Gastrocnemius medialis (tissue), 4 donors: ENCODE data around the gene ARHGAP15. TPM values are rescaled to one million over a fixed set of nuclear protein-coding genes. Genes with fewer than 3 reads are reported as not detected.

ENCODE experiments used
- ATAC-seq, 2 donors: fragments of 150-250 bp; one replicate each; pipeline ENCODE4 v1.9.1; 2016
- DNase-seq, 2 donors: peaks; one replicate each; pipeline ENCODE4 v3.0.0-alpha.2; 2019
- H3K27ac ChIP-seq, 4 donors: fragments of 200-600 bp; sonication (generic); 1 replicate in 1 of 4; 2 replicates in 3 of 4; pipeline ENCODE4 v1.5.1; 2016 to 2018; ENCODE audit warnings: mild to moderate bottlenecking in 2 of 4, moderate library complexity in 1 of 4
- H3K27me3 ChIP-seq, 3 donors: fragments of 200-600 bp; sonication (generic) in 2 of 3; 1 replicate in 1 of 3; 2 replicates in 2 of 3; pipeline versions ENCODE4 v1.5.1 to v1.6.0; 2016 to 2019; ENCODE audit warnings: mild to moderate bottlenecking in 1 of 3, moderate library complexity in 1 of 3
- H3K36me3 ChIP-seq, 2 donors: fragments of 200-600 bp; sonication (generic) in 1 of 2; one replicate each; pipeline ENCODE4 v1.5.1; 2017 to 2018
- H3K4me1 ChIP-seq, 2 donors: fragments of 200-600 bp; sonication (generic) in 1 of 2; one replicate each; pipeline ENCODE4 v1.5.1; 2016 to 2017; ENCODE audit warnings: mild to moderate bottlenecking in 2 of 2
- H3K4me3 ChIP-seq, 4 donors: fragments of 200-600 bp; sonication (generic) in 3 of 4; 1 replicate in 1 of 4; 2 replicates in 3 of 4; pipeline ENCODE4 v1.5.1; 2016 to 2019; ENCODE audit warnings: mild to moderate bottlenecking in 2 of 4
- H3K9me3 ChIP-seq, 3 donors: fragments of 200-600 bp; sonication (generic) in 2 of 3; 1 replicate in 1 of 3; 2 replicates in 2 of 3; pipeline ENCODE4 v1.5.1; 2016 to 2019
- POLR2A ChIP-seq, 2 donors: fragments of 450-650 bp; IDR thresholded peaks; one replicate each; pipeline ENCODE4 v1.6.1; 2017; ENCODE audit warnings: antibody characterized with exemption in 2 of 2, mild to moderate bottlenecking in 2 of 2, moderate library complexity in 2 of 2
- in situ Hi-C, 4 donors: fragments of 200-750 bp; cut with MboI; loops; one replicate each; pipeline versions ENCODE4 v1.15.0 to v1.8.0; 2017; ENCODE audit warnings: low sequenced_read_pairs in 4 of 4
- intact Hi-C: fragments of 100-400 bp; cut with DNase I; formaldehyde crosslinking; loops from one replicate; pipeline ENCODE4 v1.15.1; 2023; ENCODE audit warnings: low total_unique reads
- total RNA-seq, 4 donors: library from RNA; depleted of rRNA; stranded (reverse); fragments of >200 nt; gene quantifications; one replicate each; pipeline versions ENCODE4 v1.1.0 to v1.2.3, GENCODE V29; 2016
- TF ChIP-seq, protein P1 (sequence below), 5 experiments: fragments of 450-650 bp in 3 of 5; fragments of 200-600 bp in 2 of 5; sonication (generic) in 2 of 5; IDR thresholded peaks in 4 of 5; conservative IDR thresholded peaks in 1 of 5; 1 replicate in 4 of 5; 2 replicates in 1 of 5; pipeline ENCODE4 v1.5.1; 2016 to 2019; ENCODE audit warnings: antibody characterized with exemption in 5 of 5, mild to moderate bottlenecking in 3 of 5, moderate library complexity in 3 of 5

The ARHGAP15 gene
- total RNA-seq, 4 donors from 2014 or later: 1.2 to 3.2 (median 1.3) TPM; not detected in 1

DNA sequence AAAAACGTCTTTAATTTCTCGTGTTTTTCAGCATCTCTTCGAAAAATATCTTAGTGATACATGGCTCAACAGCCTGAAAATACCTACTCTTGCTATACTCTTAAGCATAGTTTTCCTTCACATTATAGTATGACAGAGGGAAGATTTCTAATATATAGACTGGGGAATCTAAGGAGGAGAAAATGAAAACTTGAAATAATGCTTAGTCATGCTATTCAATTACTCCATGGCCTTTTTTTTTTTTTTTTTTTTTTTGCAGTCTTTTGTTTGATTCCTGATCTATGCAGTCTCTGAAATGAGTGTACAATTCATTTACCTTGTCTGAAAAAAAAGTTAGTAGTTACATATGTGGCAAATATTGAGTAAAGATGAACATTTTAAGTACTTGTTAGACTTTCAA lies 337.8 kb downstream of the ARHGAP15 start:
- intact Hi-C loops (no loop called here), in situ Hi-C loops (no loop called here)
- no peak for ATAC-seq
- H3K4me3 ChIP-seq: no peak overlapping the region
- H3K27ac ChIP-seq: no peak overlapping the region
- no peak for DNase-seq
- no peaks in the 10 kb centered on the region for H3K4me1 ChIP-seq
- no peaks in the 10 kb centered on the region for H3K27me3 ChIP-seq
- no peaks in the 10 kb centered on the region for H3K36me3 ChIP-seq
- TF ChIP-seq, protein P1, sequence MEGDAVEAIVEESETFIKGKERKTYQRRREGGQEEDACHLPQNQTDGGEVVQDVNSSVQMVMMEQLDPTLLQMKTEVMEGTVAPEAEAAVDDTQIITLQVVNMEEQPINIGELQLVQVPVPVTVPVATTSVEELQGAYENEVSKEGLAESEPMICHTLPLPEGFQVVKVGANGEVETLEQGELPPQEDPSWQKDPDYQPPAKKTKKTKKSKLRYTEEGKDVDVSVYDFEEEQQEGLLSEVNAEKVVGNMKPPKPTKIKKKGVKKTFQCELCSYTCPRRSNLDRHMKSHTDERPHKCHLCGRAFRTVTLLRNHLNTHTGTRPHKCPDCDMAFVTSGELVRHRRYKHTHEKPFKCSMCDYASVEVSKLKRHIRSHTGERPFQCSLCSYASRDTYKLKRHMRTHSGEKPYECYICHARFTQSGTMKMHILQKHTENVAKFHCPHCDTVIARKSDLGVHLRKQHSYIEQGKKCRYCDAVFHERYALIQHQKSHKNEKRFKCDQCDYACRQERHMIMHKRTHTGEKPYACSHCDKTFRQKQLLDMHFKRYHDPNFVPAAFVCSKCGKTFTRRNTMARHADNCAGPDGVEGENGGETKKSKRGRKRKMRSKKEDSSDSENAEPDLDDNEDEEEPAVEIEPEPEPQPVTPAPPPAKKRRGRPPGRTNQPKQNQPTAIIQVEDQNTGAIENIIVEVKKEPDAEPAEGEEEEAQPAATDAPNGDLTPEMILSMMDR (IDR thresholded peaks at IDR 0.05 in 4 of 5, conservative IDR thresholded peaks at IDR 0.05 in 1 of 5): no peak
- no peak for TF ChIP-seq POLR2A (IDR thresholded peaks at IDR 0.05)
- H3K9me3 ChIP-seq: no peaks in the 10 kb centered on the region

DNA sequence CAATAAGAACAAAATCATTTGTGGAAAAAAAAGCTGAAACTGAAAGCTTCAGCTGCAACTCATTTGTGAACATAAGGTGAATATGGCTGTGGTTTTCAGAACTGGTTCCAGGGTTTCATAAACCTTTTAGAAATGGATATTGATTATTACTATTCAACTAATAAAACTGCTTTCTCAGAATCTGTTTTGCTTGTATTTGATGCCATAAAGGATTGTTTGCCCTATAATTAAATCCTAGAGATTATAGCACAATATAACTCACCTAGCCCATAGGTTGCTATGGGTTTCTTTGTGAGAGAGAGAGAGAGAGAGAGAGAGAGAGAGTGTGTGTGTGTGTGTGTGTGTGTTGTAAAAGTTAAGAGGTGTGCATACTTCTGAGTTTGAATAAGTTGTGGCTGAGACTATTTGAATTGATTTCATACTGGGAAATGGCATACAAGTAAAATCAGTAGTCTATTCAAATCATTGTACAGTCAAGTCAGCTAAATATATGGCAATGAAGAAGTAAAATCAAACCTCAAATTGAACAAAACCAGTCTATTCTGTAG lies 339.2 kb downstream of the ARHGAP15 start:
- ATAC-seq: no peak
- no peak for TF ChIP-seq POLR2A (IDR thresholded peaks at IDR 0.05)

DNA sequence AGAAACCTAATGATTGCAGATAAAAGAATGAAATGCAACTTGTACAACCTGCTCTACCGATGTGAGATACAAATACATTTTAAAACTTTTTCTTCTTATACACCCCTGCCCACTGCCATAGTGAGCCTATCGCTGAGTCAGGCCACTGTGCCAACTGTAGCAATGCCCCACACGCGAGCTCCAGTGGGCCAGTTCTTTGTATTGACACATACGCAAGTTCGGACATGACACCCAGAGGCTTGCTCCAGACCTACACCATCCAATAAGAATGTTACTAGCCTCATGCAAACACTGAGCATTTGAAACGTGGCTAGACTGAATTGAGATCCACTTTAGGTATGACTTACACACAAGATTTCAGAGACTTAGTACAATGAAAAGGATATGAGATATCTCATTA lies 340.1 kb downstream of the ARHGAP15 start:
- intact Hi-C loops: no loop called here
- Histone ChIP-seq H3K36me3 (no peaks in the 10 kb centered on the region), H3K4me3 (no peak overlapping the region), H3K9me3 (no peaks in the 10 kb centered on the region), H3K4me1 (no peaks in the 10 kb centered on the region), H3K27ac (no peak overlapping the region), H3K27me3 (no peaks in the 10 kb centered on the region)
- in situ Hi-C loops: no loop called here
- ATAC-seq (no peak), DNase-seq (no peak)
- TF ChIP-seq, protein P1 (IDR thresholded peaks at IDR 0.05 in 4 of 5, conservative IDR thresholded peaks at IDR 0.05 in 1 of 5): no peak
- TF ChIP-seq POLR2A (IDR thresholded peaks at IDR 0.05): no peak

More for the DNA sequence above, 339.2 kb downstream of the ARHGAP15 start:
- intact Hi-C loops (no loop called here), in situ Hi-C loops (no loop called here)
- H3K27me3 ChIP-seq: no peaks in the 10 kb centered on the region
- H3K36me3 ChIP-seq: no peaks in the 10 kb centered on the region
- no peaks in the 10 kb centered on the region for H3K4me1 ChIP-seq
- H3K9me3 ChIP-seq: no peaks in the 10 kb centered on the region
- no peak overlapping the region for H3K27ac ChIP-seq
- no peak overlapping the region for H3K4me3 ChIP-seq
- DNase-seq: no peak

DNA sequence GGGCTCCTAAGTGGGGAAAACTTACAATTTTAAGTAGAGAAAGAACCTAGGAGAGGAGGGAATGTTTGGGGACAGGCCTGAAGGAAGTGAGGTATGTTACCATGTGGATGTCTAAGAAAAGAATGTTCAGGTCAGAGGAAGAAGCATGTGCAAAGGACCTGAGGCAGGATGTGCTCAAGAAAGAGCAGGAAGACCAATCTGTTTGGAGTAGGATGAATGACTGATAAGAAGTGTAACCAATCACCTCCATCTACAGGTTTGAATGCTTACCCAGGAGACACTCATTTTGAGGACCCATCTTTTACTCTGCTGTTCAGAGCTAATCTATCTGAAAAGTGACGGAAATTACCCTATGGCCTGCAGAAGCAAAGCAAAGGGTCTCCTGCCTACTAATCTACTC lies 342.3 kb downstream of the ARHGAP15 start:
- intact Hi-C loops: no loop called here

DNA sequence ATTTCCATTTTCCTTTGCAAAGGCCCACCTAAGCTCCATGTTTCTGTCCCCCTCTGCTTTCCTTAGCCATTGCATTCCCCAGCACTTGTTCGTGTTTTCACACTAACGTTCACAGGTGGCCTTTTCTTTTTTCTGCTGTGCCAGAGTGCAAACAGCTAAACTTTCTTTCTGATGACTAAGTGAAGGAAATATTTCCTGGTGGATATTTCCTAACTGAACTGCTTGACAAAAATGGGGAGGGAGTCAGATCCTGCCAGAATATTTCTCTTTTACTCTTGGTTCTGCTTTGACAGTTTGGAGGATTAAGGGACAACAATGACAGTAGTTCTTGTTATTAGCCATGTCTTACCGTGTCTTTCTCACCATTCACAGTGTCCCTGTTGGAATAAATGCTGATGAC lies 344.0 kb downstream of the ARHGAP15 start:
- peak overlapping the region in 3 of 4 donors; percentile 10 to 41 (median 28) for H3K27ac ChIP-seq

More for the DNA sequence above, 342.3 kb downstream of the ARHGAP15 start:
- Histone ChIP-seq H3K27ac (no peak overlapping the region), H3K4me1 (no peaks in the 10 kb centered on the region), H3K9me3 (no peaks in the 10 kb centered on the region), H3K4me3 (no peak overlapping the region), H3K27me3 (no peaks in the 10 kb centered on the region), H3K36me3 (no peaks in the 10 kb centered on the region)
- DNase-seq (no peak), ATAC-seq (no peak)
- TF ChIP-seq POLR2A (IDR thresholded peaks at IDR 0.05): no peak
- TF ChIP-seq, protein P1 (IDR thresholded peaks at IDR 0.05 in 4 of 5, conservative IDR thresholded peaks at IDR 0.05 in 1 of 5): no peak
- in situ Hi-C loops: no loop called here

More for the DNA sequence above, 344.0 kb downstream of the ARHGAP15 start:
- TF ChIP-seq, protein P1 (IDR thresholded peaks at IDR 0.05 in 4 of 5, conservative IDR thresholded peaks at IDR 0.05 in 1 of 5): no peak
- no peak for TF ChIP-seq POLR2A (IDR thresholded peaks at IDR 0.05)
- ATAC-seq (peak; percentile 46 to 47), DNase-seq (no peak)
- in situ Hi-C loops: no loop called here
- intact Hi-C loops: no loop called here
- Histone ChIP-seq H3K27me3 (no peaks in the 10 kb centered on the region), H3K36me3 (no peaks in the 10 kb centered on the region), H3K4me1 (no peaks in the 10 kb centered on the region), H3K9me3 (no peaks in the 10 kb centered on the region), H3K4me3 (peak overlapping the region in 1 of 4 donors; percentile 1)
